HG02588 (cell line): ENCODE measurements around the gene RGPD3.
"Not testable (repeated sequence)": the region's sequence is repeated elsewhere in the genome, so short reads cannot be mapped to it uniquely, and the experiment has no call there.

Experiments used
- ATAC-seq: cut with Tn5 transposase; IDR thresholded peaks from one replicate; pipeline ENCODE4 v1.9.1; 2021; ENCODE audit warnings: mild to moderate bottlenecking, moderate library complexity; ENCODE audit not compliant: unreplicated experiment

Gene RGPD3

DNA sequence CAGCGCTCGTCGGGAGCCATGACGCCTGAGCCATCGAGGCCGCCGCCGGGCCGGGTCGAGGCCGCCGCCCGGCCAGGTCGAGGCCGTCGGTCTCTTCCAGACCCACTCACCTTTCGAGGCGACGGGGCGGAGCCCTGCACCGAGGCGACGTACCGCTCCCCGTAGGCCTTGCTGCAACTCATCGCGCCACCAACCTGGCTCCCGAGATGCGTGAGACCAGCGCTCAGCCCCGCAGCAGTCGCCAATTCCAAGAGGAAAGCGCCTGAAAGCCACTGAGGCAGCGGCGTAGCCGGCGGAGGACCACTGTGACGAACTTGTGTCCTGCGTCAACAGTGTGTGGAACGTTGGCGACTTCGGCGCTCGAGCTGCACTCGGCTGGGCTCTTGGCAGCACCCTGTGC is at the start of gene RGPD3:
Gene RGPD3 (minus strand): TSS at position 307 of the 400 bp plus-strand sequence. CDS start 125 bp downstream, at position 182.
- not testable (repeated sequence) for ATAC-seq

DNA sequence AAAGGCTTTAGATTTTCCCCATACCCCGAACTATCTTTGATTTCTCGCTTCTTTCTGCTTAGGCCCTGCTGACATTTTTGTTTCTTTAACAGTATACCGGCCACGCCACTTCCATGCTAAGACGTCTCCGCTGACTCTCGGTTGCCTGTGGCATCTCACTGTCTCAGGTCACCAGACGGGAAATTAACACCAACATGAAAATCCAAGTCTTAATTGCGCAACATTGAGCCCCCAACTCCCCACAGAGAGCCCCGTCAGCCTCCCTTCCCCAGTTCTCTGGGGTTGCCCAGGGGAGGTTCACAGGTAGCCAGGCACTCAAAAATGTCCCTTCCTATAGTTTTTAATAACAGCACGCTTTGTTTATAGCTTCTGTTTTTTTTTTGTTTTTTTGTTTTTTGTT is 49.1 kb upstream of the RGPD3 start:
- ATAC-seq = no peak

DNA sequence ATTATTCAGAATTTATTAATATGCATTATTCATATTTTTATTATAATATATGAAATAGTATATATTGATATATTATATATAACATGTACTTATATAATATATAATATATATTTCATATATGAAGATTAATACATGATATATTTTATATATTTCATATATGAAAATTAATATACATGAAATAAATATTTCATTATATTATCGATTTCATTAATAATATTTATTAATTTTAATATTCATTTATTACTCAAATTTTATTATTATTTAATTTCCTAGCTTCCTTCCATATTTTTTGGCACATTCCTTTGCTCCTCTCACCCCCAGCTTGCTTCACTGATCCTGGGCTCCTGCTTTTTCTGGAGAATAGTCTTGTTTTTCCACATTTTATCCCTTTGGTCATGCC is 48.7 kb upstream of the RGPD3 start:
- ATAC-seq = no peak

DNA sequence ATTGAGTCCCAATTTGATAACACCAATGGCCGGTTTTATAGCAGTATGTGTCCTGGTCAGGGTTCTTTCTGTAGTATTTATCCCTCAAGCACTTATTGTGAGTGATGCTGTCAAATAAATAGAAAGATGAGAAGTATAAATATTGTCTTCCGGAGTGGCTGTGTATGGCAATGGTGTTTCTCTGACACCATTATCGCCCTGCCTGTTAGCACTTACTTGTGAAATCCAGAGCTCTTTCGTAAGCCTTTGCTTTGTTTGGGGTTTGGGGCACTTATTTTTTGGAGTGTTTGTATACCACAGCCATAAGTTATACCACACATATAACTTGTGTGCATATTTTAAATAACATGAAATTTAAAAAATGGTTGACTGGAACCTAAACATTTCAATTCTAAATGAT is 48.2 kb upstream of the RGPD3 start:
- ATAC-seq = no peak

DNA sequence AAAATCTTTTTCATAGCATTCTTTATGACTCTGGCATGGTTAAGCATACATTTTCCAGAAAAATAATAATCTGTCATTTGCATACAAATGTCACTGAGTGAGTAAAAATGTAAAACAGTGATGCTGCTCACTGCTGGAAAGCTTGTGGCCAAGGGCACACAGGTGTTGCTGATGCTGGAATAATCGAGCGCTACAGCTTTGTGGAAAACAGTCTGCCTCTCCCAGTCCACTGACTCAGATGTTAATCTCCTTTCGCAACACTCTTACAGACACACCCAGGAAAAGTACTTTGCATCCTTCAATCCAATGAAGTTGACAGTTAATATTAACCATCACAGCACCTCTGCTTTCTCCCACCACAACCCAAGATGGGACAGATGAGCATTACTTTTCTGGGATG is 46.6 kb upstream of the RGPD3 start:
- not testable (repeated sequence) for ATAC-seq

DNA sequence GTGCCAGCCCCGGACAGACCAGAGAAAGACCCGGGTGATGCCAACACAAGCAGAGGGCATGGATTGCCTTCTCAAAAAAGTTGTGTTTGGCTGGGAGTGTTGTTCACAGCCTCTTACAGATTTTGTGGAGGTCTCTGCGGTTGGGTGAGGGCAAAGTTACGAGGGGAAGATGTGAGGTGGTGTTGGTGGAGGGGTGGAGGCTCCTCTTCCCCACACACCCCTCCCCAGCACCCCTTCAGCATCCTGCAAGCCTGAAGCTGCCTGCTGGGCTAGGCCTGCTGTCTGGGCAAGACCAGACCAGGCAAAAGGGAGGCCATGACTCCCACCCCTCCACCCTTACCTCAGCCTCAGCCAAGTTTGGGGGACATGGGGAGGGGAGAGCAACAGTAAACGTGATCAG is 45.2 kb upstream of the RGPD3 start:
- not testable (repeated sequence) for ATAC-seq

DNA sequence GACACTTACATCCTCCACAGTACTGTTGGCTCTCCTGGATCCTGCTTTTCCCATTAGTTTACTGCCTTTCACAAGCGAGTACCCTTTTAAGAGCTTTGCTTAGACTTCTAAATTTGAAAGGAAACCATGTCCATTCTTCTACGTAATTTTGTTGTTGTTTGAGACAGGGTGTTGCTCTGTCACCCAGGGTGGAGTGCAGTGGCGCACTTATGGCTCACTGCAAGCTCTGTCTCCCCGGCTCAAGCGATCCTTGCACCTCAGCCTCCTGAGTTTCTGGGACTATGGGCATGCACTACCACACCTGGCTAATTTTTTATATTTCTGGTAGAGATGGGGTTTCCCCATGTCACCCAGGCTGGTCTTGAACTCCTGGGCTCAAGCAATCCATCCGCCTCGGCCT is 43.7 kb upstream of the RGPD3 start:
- not testable (repeated sequence) for ATAC-seq

DNA sequence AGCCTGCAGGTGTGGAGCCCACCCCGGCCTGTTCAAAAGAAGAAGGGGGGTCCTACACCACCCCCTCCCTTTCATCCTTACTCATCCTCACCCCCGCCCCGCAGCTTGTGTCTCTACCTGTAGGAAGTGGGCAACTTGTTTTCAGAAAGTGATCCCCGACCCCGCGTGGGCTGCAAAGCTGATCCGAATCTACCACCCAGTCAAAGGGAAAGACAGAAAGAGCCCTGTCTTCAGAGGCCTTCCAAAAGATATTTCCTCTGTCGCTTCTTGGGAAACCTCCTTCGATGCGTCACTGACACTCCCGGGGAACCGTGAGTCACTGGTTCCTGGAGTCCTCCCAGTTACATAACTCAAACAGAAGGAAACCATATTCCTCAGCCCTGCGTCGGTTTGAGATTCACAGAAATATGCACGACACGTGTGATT is 43.3 kb upstream of the RGPD3 start:
- ATAC-seq = not testable (repeated sequence)

DNA sequence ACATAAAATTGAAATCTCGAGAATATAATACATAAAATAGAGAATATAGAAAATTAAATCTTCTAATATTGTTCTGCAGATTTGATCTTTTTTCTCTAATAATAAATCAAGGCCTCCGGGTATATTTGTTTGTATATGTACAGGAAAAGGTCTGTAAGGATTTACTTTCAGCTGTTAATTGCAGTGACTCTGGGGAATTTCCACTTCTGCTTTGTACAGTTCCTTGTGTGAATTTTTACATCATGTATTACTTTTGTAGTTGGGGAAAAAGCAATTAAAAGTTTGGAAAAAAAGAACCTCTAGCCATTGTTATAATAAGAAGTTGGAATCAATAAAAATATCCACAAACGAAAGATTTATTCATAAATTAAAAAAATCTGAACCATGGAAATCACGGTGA is 42.6 kb upstream of the RGPD3 start:
- ATAC-seq = not testable (repeated sequence)

DNA sequence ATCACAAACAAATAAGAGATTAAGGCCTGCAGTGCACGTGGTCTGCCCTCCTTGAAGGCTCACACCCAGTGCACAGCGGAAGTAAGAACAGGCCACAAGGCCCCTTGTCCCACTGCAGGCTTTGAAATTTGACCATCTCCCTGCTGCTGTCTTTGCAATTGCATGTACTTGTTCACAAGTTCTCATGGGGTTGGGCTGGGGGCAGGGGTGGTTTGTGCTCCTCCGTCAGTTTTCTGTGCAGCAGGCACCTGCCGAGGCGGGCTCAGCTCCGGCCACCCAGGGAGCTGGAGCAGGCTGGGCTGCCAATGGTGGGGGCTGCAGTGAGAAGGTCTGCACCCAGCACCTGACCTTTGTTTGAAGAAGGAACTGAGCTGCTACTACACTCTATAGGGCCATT is 41.2 kb upstream of the RGPD3 start:
- not testable (repeated sequence) for ATAC-seq

DNA sequence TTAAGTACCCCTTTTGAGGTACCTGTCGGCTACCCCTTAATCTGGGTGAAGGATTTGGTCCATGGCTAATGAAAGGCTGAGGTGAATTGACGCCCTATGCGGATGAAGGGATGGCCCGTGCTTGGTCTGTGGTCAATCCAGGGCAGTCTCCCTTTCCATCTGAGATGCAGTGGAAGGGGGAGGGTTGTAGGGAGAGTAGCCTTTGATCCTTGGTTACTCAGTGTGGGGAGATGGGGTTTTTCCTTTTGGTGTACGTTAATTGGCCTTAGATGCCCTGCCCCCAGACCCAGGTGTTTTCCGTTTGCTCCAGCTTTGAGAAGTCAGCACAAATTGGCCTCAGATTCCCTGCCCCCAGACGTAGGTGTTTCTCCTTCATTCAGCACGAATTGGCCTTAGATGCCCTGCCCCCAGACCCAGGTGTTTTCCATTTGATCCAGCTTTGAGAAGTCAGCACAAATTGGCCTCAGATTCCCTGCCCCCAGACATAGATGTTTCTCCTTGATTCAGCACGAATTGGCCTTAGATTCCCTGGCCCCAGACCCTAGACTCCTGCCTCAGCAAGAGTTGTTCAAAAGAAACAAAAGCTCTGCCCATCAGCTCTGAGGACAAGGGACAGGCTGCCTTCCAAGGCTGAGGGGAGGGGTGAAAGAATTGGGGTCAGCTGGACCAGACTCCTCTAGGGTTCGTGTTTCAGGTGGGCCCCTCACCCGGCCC is 40.6 kb upstream of the RGPD3 start:
- ATAC-seq = not testable (repeated sequence)

DNA sequence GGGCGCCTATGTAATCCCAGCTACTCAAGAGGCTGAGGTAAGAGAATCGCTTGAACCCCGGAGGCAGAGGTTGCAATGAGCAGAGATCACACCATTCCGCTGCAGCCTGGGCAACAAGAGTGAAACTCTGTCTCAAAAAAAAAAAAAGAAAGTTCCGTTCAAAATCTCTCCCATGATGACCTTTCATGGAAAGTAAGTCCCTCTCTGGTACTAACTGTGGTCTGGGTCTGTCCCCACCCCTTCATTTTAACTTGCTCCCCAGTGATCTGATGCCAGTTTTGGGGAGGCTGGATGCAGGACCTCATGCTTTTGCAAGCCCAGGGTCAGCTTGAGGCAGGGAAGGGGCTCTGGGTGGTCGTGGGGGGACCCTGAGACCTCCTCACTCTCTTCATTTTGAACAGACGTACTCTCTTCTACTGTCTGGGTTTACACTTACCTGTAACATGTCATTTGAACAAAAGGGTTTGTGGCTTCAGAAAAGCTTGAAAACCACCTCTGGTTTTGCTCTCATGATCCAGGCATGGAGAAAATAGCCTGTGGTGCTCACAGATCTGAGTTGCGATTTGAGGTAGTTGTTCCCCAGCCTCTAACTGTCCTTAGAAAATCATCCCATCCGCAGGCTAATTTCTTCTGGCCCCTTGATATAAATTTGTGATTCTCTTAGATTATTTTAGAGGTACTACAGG is 37.9 kb upstream of the RGPD3 start:
- not testable (repeated sequence) for ATAC-seq

DNA sequence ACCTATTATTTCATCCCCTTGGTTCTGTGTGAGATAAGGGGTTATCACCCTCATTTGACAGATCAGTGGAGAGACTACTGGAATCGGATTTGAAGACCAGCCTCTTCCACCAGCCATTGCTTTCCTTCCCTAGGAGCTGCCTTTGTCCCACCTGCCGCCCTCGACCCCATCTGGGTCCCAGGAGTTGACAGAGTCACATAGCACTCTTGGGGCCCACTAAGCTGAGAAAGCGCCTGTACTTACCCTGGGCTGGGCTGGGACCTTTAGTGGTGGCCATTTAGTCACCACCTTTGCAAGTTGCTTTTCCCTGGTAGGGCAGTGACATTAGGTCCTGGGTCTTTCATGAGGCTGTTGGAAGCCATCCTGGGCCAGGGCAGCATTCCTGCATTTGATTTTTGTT is 36.6 kb upstream of the RGPD3 start:
- not testable (repeated sequence) for ATAC-seq

DNA sequence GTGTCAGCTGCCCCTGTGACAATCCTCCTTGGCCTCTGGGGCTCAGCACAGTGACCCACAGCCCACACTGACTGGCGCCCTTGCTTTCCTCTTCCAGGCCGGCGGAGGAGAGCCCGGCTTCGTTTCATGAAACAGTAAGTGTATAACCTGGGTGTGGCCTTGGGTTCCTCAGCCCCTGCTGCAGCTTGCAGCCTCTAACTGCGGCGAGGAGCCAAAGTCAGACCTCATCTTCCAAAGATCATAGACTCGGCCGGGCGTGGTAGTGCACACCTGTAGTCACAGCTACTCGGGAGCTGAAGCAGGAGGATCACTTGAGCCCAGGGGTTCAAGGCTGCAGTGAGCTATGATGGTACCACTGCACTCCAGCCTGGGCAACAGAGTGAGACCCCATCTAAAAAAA is 36.0 kb upstream of the RGPD3 start:
- ATAC-seq = not testable (repeated sequence)

DNA sequence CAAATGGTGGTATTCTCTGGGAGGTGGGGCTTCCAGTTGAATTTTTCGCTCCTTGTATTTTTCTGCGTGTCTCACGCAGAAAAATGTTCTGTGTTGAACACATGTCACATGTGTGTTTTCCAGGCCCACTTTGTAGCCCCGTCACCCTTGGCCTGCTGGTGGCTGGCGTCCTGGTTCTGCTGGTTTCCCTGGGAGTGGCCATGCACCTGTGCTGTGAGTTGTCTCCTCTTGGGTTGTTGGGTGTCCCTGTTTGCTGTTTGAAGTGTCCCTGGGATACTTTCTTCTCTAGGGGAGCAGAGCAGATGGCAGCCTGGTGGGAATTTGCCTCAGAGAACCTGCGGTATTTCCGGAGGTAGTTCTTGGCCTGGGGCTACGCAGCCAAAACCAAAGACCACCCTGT is 34.1 kb upstream of the RGPD3 start:
- ATAC-seq = not testable (repeated sequence)

DNA sequence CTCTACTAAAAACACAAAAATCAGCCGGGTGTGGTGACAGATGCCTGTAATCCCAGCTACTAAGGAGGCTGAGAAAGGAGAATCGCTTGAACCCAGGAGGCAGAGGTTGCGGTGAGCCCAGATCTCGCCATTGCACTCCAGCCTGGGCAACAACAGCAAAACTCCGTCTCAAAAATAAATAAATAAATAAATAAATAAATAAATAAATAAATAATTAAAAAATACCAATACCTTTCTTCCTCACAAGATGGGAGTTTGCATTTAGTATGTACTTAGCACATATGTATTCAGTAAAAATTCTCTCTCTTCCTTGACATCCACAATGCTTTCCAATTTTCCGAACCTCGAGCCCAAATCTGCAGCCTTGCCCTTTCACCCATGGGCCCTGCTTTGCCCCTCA is 32.1 kb upstream of the RGPD3 start:
- not testable (repeated sequence) for ATAC-seq

DNA sequence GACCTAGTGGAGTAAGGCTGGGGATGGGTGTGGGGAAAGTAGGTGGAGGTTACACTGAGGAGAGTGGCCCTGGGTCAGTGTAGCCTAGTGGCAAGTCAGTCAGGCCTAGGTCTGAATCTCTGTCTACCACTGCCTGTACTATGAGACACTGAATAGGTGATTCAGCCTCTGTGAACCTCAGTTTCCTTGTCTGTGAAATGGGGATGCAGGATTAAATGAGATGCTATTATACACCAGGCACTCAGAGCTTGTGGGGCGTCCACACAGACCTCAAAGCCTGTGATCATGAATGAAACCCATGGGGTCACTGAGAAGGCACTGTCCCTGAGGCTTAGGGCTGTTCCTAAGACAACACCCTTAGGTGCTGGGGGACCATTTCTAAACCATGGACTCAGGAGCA is 30.3 kb upstream of the RGPD3 start:
- not testable (repeated sequence) for ATAC-seq

DNA sequence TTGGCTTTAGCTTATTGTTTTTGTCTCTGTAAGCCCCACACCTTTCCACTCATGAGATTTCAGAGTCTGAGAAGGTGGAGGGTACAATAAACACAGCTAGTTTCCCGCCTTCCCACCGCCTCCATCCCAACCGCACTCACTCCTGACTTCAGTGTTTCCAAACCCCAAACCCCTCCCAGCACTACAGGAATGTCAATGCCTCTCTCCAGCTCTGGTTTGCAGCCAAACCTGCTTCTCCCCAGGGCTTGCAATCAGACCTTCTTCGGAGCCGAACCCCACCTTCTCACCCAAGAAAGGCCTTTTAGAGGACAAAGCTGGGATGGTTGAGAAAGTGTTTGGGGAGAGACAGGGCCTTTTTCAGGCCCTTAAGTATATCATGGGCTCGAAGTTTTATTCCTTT is 24.7 kb upstream of the RGPD3 start:
- ATAC-seq = not testable (repeated sequence)

DNA sequence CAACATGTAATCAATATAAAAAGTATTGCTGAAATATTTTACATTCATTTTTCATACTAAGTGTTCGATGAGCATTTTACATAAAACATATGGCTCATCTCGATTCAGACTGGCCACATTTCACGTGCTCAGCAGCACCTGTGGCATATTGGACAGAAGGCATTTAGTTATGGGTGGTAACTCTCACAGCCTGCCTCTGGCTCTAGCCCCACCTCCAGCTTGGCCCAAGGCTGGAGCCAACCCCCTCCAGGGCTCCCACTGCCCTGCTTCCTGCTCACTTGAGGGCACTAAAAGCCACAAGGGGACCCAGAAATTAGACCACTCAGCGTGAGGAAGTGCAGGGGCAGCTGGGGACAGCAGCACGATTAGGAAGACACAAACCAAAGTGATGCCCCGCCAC is 24.2 kb upstream of the RGPD3 start:
- ATAC-seq = not testable (repeated sequence)

DNA sequence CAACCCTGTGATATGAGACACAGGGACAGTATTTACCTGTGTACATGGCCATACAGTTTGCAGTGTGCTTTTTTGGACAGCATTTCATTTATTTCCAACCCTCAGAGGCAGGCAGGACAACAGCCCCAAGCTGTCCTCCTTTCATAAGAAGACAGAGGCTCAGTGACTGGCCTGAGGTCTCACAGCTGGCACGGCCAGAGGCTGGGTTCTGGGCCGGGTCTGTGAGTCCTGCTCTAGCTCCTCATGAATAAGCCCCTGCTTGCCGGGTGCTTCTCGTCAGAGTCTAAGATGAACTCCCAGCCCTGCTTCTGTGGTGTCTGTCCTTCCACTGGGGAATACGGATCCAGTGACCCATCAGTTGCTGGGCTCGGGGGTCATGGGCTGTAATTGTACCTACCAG is 21.5 kb upstream of the RGPD3 start:
- not testable (repeated sequence) for ATAC-seq

DNA sequence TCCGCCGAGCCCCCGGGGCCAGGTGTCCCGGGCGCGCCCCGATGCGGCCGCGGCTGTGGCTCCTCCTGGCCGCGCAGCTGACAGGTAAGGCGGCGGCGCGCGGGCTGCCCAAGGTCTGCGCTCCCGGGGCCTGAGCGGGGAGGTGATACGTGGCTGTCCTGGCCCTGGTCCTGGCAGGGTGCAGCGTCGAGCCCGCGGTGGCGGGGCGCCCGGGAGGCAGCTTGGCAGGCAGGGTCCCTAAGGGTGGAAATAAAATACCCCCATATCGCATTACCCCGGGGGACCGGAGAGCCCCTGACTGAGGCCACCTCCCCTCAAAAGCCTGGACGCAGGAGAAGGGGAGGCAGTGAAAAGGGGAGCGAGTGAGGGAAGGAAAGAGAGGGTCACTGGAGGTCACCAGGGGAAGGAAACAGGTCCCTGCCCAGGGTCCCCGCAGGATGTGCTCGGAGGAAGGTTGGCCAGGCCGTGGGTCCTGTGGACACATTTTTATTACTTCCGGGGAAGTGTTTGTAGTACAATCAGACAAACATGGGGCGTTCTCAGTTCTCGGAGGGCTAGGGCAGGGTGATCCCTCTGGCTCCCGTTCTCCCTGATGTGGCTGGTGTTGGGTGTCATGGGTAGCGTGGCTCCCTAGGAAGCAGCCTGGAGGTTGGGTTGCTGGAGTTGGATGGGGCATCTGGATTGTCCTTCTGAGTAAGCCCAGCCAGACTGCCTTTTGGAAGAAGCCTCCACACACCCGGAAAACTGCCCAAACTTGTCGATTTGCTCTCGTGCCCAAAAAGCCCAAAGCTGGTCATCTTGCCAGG is 19.4 kb upstream of the RGPD3 start:
- not testable (repeated sequence) for ATAC-seq
